Fibroblast of skin of left quadriceps (primary cell): ENCODE measurements around the gene ADCY10.
"Not testable (repeated sequence)": the region's sequence is repeated elsewhere in the genome, so short reads cannot be mapped to it uniquely, and the experiment has no call there.

Source experiments
- DNase-seq, 2 experiments: peaks; one replicate each; pipeline ENCODE4 v3.0.0-alpha.2; 2013; ENCODE audit warnings: low read depth in 2 of 2

The ADCY10 gene

GRCh38 chr1:167856711-167857418 lies 57.1 kb downstream of the ADCY10 start:
- DNase-seq, result no peak

- no peak for DNase-seq
Observed at GRCh38 chr1:167854184-167854583, 59.8 kb downstream of the ADCY10 start.

- DNase-seq, result no peak
Observed at GRCh38 chr1:167849666-167850065, 64.3 kb downstream of the ADCY10 start.

- no peak for DNase-seq
Observed at GRCh38 chr1:167842872-167843271, 71.1 kb downstream of the ADCY10 start.

GRCh38 chr1:167841530-167841929 lies 72.4 kb downstream of the ADCY10 start:
- DNase-seq, result no peak

- DNase-seq, result no peak
Observed at GRCh38 chr1:167839009-167839408, 74.9 kb downstream of the ADCY10 start.

GRCh38 chr1:167837326-167837725 lies 76.6 kb downstream of the ADCY10 start:
- DNase-seq, result no peak

GRCh38 chr1:167836197-167836596 lies 77.7 kb downstream of the ADCY10 start:
- no peak for DNase-seq

GRCh38 chr1:167833904-167834303 lies 80.0 kb downstream of the ADCY10 start:
- DNase-seq, result no peak

GRCh38 chr1:167832693-167833092 lies 81.2 kb downstream of the ADCY10 start:
- DNase-seq, result no peak

GRCh38 chr1:167830668-167831067 lies 83.3 kb downstream of the ADCY10 start:
- DNase-seq, result not testable (repeated sequence)

- DNase-seq, result no peak
Observed at GRCh38 chr1:167829868-167830267, 84.1 kb downstream of the ADCY10 start.

GRCh38 chr1:167826127-167826526 lies 87.8 kb downstream of the ADCY10 start:
- no peak for DNase-seq

- DNase-seq, result no peak
Observed at GRCh38 chr1:167825419-167826079, 88.4 kb downstream of the ADCY10 start.

- DNase-seq, result no peak
Observed at GRCh38 chr1:167824163-167824794, 89.7 kb downstream of the ADCY10 start.

GRCh38 chr1:167821969-167822685 lies 91.8 kb downstream of the ADCY10 start:
- DNase-seq, result no peak

- no peak for DNase-seq
Observed at GRCh38 chr1:167821356-167821685, 92.6 kb downstream of the ADCY10 start.

GRCh38 chr1:167820684-167821355 lies 93.1 kb downstream of the ADCY10 start:
- no peak for DNase-seq

- DNase-seq, result peak; percentile 89 to 90
Observed at GRCh38 chr1:167819849-167820683, 93.9 kb downstream of the ADCY10 start.

- DNase-seq, result no peak
Observed at GRCh38 chr1:167815650-167816049, 98.3 kb downstream of the ADCY10 start.

- DNase-seq, result no peak
Observed at GRCh38 chr1:167812972-167813371, 101.0 kb downstream of the ADCY10 start.
